Mammary epithelial cell (primary cell): ENCODE results near the gene IRF9.
A peak's percentile ranks its signal among the peaks of the same experiment; 100 is the strongest.

Experiments
- CTCF ChIP-seq, 2 donors: IDR thresholded peaks in 1 of 2; conservative IDR thresholded peaks in 1 of 2; 2 replicates each; pipeline ENCODE4 v1.5.1; 2011 to 2012; ENCODE audit warnings: inconsistent platforms in 2 of 2, low read length in 2 of 2, mild to moderate bottlenecking in 2 of 2, control low read depth in 1 of 2, low read depth in 1 of 2; ENCODE audit not compliant: insufficient read depth in 1 of 2; ENCODE audit errors: extremely low read depth in 1 of 2
- EZH2 ChIP-seq: IDR thresholded peaks from 2 replicates; pipeline ENCODE4 v1.6.1; 2012; ENCODE audit warnings: low read length, inconsistent platforms, borderline replicate concordance

- TF ChIP-seq EZH2 (no peak), CTCF (conservative IDR thresholded peaks at IDR 0.05 in 1 of 2, IDR thresholded peaks at IDR 0.05 in 1 of 2; ENCODE audit: extremely low read depth in 1 of 2, insufficient read depth in 1 of 2, low read depth in 1 of 2, low read length in 2 of 2) (peak; percentile 39 to 60)
These were observed 54.7 kb downstream of the IRF9 start, which contains the start of gene MDP1 for GRCh38 chr14:24215495-24216344.
